Aorta (tissue), 5 donors: Measurements from ENCODE around the gene CPNE4. TPM values are rescaled to one million over a fixed set of nuclear protein-coding genes. Genes with fewer than 3 reads are reported as not detected.
A peak's percentile ranks its signal among the peaks of the same experiment; 100 is the strongest.

ENCODE experiments used
- ATAC-seq: fragments of 200-7000 bp; cut with Tn5 transposase; one replicate; pipeline ENCODE4 v1.9.1; 2022; ENCODE audit warnings: moderate library complexity; ENCODE audit not compliant: low FRiP score
- DNase-seq, 2 donors: peaks; one replicate each; pipeline ENCODE4 v3.0.0-alpha.2; 2020
- H3K27ac ChIP-seq, 2 donors: one replicate each; pipeline ENCODE4 v1.5.1; 2013; ENCODE audit warnings: low read length in 2 of 2, mild to moderate bottlenecking in 2 of 2, moderate library complexity in 2 of 2, control low read depth in 1 of 2, inconsistent platforms in 1 of 2, low read depth in 1 of 2
- H3K27me3 ChIP-seq, 2 donors: one replicate each; pipeline ENCODE4 v1.6.1; 2013; ENCODE audit warnings: control low read depth in 1 of 2, low read length in 1 of 2, mild to moderate bottlenecking in 1 of 2, moderate library complexity in 1 of 2; ENCODE audit not compliant: insufficient read depth in 2 of 2, control insufficient read depth in 1 of 2
- H3K36me3 ChIP-seq, 2 donors: one replicate each; pipeline ENCODE4 v1.6.1; 2013; ENCODE audit warnings: control low read depth in 1 of 2, low read length in 1 of 2, mild to moderate bottlenecking in 1 of 2; ENCODE audit not compliant: insufficient read depth in 2 of 2, control insufficient read depth in 1 of 2
- H3K4me1 ChIP-seq, 2 donors: one replicate each; pipeline ENCODE4 v1.6.1; 2013; ENCODE audit warnings: low read length in 2 of 2, control low read depth in 1 of 2, mild to moderate bottlenecking in 1 of 2, moderate library complexity in 1 of 2; ENCODE audit not compliant: insufficient read depth in 2 of 2, control insufficient read depth in 1 of 2
- H3K4me3 ChIP-seq, 2 donors: one replicate each; pipeline ENCODE4 v1.5.1; 2013; ENCODE audit warnings: low read length in 2 of 2, control low read depth in 1 of 2, mild to moderate bottlenecking in 1 of 2
- H3K9me3 ChIP-seq: one replicate; pipeline ENCODE4 v1.6.1; 2013; ENCODE audit warnings: mild to moderate bottlenecking, low read length; ENCODE audit not compliant: control insufficient read depth
- WGBS, 2 donors: extraction: QIAGEN DNeasy Blood & Tissue Kit; methylation state at CpG; one replicate each; pipeline ENCODE4 v1.1.7; 2013; 5-methylcytosine and 5-hydroxymethylcytosine counted together
- intact Hi-C, 2 donors: fragments of 100-400 bp; cut with DNase I; formaldehyde crosslinking; loops; one replicate each; pipeline versions ENCODE4 v1.14.2 to v1.15.0; 2022
- long read RNA-seq, 2 donors: library from polyadenylated mRNA; unstranded; transcript quantifications; one replicate each; pipeline ENCODE4 v2.0.0, GENCODE V29; 2020 to 2021
- polyA plus RNA-seq, 2 donors: library from polyadenylated mRNA; stranded (reverse); fragments of 200-250 nt; gene quantifications; one replicate each; pipeline ENCODE4 v1.2.3, GENCODE V29; 2013
- total RNA-seq, 2 donors: library from RNA; stranded (reverse); fragmentation: NEBNext Ultra II Directional; extraction: Animal tissue kit (Norgen Biotek cat#: 25700); gene quantifications; one replicate each; pipeline ENCODE4 v1.2.1, GENCODE V29; 2021
- donor health status: healthy with polysubstance abuse.
- donor health status: Bipolar disorder and iron deficiency.
- donor health status: DM: no; HTN: no; CAD: no.
- donor health status: DM: no; HTN: no; CAD: no.
- donor health status: DM: yes; HTN: yes; CAD: no.

CPNE4 gene
- total RNA-seq, result 1 to 10 TPM in 1 of 2 donors, under 1 TPM in 1; 0.45 to 1.6 TPM
- polyA plus RNA-seq, result 1 to 10 TPM in 1 of 2 donors, under 1 TPM in 1; 0.63 to 2.2 TPM
- long read RNA-seq, donor 1, result 0 reads
- long read RNA-seq, donor 2, partial matches to known transcripts, result 0 of 1 reads
- long read RNA-seq, donor 2, other reads (novel, unspliced or antisense), result 1 of 1 reads

GRCh38 chr3:132034486-132035464 lies at the start of gene CPNE4:
Gene CPNE4 (minus strand): TSS chr3:132035014.
- DNase-seq (peak; percentile 89 to 94), ATAC-seq (peak; percentile 91)
- intact Hi-C loops, result loop anchor here in 1 of 2 donors (5.0 kb wide), 1 partner anchor 143 kb away; no protein-coding TSS in a partner anchor
- Histone ChIP-seq H3K9me3 (no peaks in the 10 kb centered on the region), H3K36me3 (no peaks in the 10 kb centered on the region), H3K4me3 (peak within 1 kb of the TSS; percentile 27 to 40), H3K27ac (no peak within 1 kb of the TSS), H3K27me3 (no peaks in the 10 kb centered on the region), H3K4me1 (no peaks in the 10 kb centered on the region)
- WGBS, 2 donors, result 4 to 6% methylated on average over 46 to 49 of the region's 49 CpGs

GRCh38 chr3:132083583-132084279 lies 48.9 kb upstream of the CPNE4 start:
- Histone ChIP-seq H3K36me3 (no peaks in the 10 kb centered on the region), H3K4me1 (no peaks in the 10 kb centered on the region), H3K27ac (no peak overlapping the region), H3K9me3 (no peaks in the 10 kb centered on the region), H3K4me3 (no peak overlapping the region), H3K27me3 (no peaks in the 10 kb centered on the region)
- DNase-seq (no peak), ATAC-seq (no peak)
- intact Hi-C loops, result no loop called here
- 59 to 71% methylated on average over 6 of the region's 6 CpGs for WGBS, 2 donors

- H3K9me3 ChIP-seq, result no peaks in the 10 kb centered on the region
- H3K27ac ChIP-seq, result no peak overlapping the region
- no peak for DNase-seq
- no peak for ATAC-seq
- H3K4me1 ChIP-seq, result no peaks in the 10 kb centered on the region
- intact Hi-C loops, result no loop called here
- no peaks in the 10 kb centered on the region for H3K27me3 ChIP-seq
- no peak overlapping the region for H3K4me3 ChIP-seq
- WGBS, 2 donors, result 69 to 72% methylated on average over 3 of the region's 3 CpGs
- H3K36me3 ChIP-seq, result no peaks in the 10 kb centered on the region
Measured at GRCh38 chr3:132083159-132083558, 48.3 kb upstream of the CPNE4 start.

- no peaks in the 10 kb centered on the region for H3K4me1 ChIP-seq
- WGBS, 2 donors, result 53 to 58% methylated on average over 1 of the region's 1 CpG
- H3K4me3 ChIP-seq, result no peak overlapping the region
- no peak overlapping the region for H3K27ac ChIP-seq
- ATAC-seq, result no peak
- H3K36me3 ChIP-seq, result no peaks in the 10 kb centered on the region
- H3K9me3 ChIP-seq, result no peaks in the 10 kb centered on the region
- DNase-seq, result no peak
- intact Hi-C loops, result no loop called here
- H3K27me3 ChIP-seq, result no peaks in the 10 kb centered on the region
Measured at GRCh38 chr3:132079147-132079546, 44.3 kb upstream of the CPNE4 start.

GRCh38 chr3:132073771-132074170 lies 39.0 kb upstream of the CPNE4 start:
- Histone ChIP-seq H3K36me3 (no peaks in the 10 kb centered on the region), H3K9me3 (no peaks in the 10 kb centered on the region), H3K4me3 (no peak overlapping the region), H3K27ac (no peak overlapping the region), H3K27me3 (no peaks in the 10 kb centered on the region), H3K4me1 (no peaks in the 10 kb centered on the region)
- no peak for ATAC-seq
- DNase-seq, result no peak
- intact Hi-C loops, result no loop called here

- no peaks in the 10 kb centered on the region for H3K36me3 ChIP-seq
- intact Hi-C loops, result no loop called here
- DNase-seq (no peak), ATAC-seq (no peak)
- no peak overlapping the region for H3K4me3 ChIP-seq
- H3K27ac ChIP-seq, result no peak overlapping the region
- no peaks in the 10 kb centered on the region for H3K9me3 ChIP-seq
- H3K4me1 ChIP-seq, result no peaks in the 10 kb centered on the region
- no peaks in the 10 kb centered on the region for H3K27me3 ChIP-seq
Measured at GRCh38 chr3:132071043-132071442, 36.2 kb upstream of the CPNE4 start.

- intact Hi-C loops, result no loop called here
Measured at GRCh38 chr3:132064114-132064513, 29.3 kb upstream of the CPNE4 start.

GRCh38 chr3:132062535-132062934 lies 27.7 kb upstream of the CPNE4 start:
- Histone ChIP-seq H3K27ac (no peak overlapping the region), H3K27me3 (no peaks in the 10 kb centered on the region), H3K36me3 (no peaks in the 10 kb centered on the region), H3K4me3 (no peak overlapping the region), H3K9me3 (no peaks in the 10 kb centered on the region), H3K4me1 (no peaks in the 10 kb centered on the region)
- intact Hi-C loops, result no loop called here
- DNase-seq (no peak), ATAC-seq (no peak)
- 79 to 85% methylated on average over 4 of the region's 4 CpGs for WGBS, 2 donors

More at GRCh38 chr3:132064114-132064513, 29.3 kb upstream of the CPNE4 start:
- no peaks in the 10 kb centered on the region for H3K4me1 ChIP-seq
- H3K4me3 ChIP-seq, result no peak overlapping the region
- no peaks in the 10 kb centered on the region for H3K27me3 ChIP-seq
- H3K36me3 ChIP-seq, result no peaks in the 10 kb centered on the region
- 7% methylated on average over 4 of the region's 4 CpGs for WGBS, 2 donors
- DNase-seq (no peak), ATAC-seq (no peak)
- no peaks in the 10 kb centered on the region for H3K9me3 ChIP-seq
- H3K27ac ChIP-seq, result no peak overlapping the region
